GM12874 (cell line): Measurements from ENCODE around the gene CCDC87.

Experiments used
- TF ChIP-seq, protein P1 (sequence below): IDR thresholded peaks from 2 replicates; pipeline ENCODE4 v1.5.1; 2011; ENCODE audit warnings: low read depth, mild to moderate bottlenecking, control low read depth, low read length, moderate library complexity; ENCODE audit not compliant: insufficient read depth

CCDC87 gene

DNA sequence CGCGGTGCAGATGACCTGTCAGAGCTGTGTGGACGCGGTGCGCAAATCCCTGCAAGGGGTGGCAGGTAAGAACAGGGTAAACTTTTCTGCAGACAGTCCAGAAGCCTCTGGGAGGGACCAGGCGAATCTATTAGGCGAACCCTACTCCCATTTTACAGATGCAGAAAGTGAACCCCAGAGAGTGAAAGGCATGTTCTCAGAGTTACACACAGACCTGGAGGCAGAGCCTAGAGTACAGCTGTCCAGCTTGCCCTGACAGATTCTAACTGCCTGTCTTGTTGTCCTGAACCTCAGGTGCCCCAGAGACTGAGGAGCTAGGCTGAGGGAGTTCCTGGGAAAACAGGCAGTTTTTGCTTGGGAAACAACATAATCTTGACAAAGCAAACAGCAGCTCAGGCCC, 787 bp upstream of the CCDC87 start:
- TF ChIP-seq, protein P1, sequence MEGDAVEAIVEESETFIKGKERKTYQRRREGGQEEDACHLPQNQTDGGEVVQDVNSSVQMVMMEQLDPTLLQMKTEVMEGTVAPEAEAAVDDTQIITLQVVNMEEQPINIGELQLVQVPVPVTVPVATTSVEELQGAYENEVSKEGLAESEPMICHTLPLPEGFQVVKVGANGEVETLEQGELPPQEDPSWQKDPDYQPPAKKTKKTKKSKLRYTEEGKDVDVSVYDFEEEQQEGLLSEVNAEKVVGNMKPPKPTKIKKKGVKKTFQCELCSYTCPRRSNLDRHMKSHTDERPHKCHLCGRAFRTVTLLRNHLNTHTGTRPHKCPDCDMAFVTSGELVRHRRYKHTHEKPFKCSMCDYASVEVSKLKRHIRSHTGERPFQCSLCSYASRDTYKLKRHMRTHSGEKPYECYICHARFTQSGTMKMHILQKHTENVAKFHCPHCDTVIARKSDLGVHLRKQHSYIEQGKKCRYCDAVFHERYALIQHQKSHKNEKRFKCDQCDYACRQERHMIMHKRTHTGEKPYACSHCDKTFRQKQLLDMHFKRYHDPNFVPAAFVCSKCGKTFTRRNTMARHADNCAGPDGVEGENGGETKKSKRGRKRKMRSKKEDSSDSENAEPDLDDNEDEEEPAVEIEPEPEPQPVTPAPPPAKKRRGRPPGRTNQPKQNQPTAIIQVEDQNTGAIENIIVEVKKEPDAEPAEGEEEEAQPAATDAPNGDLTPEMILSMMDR: no peak

DNA sequence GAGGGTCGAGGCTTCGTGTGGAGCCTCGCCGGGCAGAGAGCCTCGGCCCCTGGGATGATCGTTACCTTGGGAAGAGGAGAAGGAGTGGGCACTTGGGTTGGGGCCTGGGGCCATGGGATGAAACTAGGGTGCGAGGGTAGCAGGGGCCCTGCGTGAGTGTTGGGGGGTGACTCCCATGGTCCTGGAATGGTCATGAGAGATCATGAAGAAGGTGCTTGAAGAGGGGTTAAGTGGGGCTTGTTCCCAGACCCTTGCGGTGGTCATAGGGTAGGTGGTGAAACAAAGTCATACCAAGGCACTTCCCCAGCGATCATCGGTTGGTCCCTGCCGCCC, 406 bp upstream of the CCDC87 start:
- TF ChIP-seq, protein P1: no peak

DNA sequence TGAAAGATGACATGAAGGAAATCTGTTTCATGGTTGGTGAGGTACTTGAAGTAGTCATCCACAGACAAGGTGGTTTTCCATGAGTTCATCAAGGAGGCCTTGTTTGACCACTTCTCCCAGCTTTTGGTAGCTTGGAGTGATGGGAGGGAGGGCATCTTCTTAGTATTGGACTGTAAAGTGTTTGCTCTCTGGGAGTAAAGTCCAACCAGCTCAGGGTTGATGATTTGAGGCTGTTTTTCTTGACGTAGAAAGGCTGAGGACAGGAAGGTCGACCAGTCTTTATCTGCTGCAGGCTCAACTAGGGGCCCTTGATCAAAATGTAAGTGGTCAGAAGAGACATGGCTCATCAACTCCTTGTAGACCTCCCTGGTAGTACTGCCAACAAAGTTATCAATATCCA, 1.7 kb downstream of the CCDC87 start:
- TF ChIP-seq, protein P1: no peak

DNA sequence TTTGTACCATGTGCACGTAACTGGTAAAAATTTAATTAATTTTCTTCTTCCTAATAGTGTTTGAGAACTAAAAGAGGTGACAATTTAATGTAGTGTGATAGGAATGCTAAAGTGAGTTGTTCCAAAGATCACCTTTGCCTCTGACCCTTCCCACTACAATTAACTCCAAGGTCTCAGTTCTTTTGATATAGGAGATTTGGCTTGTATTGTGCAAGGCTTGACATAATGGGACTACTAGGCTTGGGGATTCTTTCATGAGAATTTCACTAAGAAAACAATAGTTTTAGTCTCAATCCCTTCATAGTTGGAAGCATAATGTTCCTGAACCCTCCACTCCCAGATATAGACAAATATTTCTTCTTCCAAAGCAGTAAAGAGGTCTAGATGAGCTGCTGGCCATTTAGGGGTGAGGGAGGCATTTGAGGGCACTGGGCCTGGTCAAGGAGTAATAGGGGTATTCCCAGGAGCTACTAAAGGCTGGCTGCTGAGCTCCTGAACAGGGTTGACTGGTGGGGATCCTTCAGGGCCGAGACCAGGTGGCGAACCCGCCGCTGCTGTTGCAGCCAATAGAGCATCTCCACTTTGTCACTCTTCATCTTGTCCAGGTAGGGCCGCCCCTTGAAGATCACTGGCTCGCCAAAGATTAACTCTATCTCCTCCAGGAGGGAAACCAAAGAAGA, 2.7 kb downstream of the CCDC87 start:
- TF ChIP-seq, protein P1: no peak

DNA sequence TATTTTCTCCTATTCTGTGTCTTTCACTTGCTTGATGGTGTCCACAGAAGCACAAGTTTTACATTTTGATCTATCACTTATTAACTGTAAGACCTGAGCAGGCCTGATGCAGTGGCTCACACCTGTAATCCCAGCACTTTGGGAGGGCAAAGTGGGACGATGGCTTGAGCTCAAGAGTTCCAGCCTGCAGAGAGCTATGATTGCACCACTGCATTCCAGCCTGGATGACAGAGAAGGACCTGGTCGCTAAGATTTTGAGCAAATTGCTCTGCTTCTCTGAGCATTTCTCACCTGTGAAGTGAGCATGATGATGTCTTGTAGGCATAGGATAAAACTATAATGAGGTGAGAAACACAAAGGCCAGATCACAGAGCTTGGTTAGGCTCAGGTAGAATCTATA, 6.7 kb downstream of the CCDC87 start:
- TF ChIP-seq, protein P1: no peak

DNA sequence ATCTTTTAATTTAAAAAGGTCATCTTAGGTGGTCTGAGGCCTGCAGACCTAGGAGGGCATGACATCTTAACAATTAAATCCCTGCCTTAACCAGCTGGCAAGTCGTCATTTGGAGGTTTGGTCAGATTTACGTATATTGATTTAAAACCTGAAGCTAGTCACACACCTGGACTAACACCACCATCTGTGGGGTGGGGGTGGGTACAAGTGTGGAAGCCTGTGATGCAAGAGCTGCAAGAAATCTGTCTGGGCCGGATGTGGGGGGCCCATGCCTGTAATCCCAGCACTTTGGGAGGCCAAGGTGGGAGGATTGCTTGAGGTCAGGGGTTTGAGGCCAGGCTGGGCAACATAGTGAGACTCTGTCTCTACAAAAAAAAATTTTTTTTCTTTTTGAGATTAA, 11.6 kb downstream of the CCDC87 start:
- TF ChIP-seq, protein P1: no peak

DNA sequence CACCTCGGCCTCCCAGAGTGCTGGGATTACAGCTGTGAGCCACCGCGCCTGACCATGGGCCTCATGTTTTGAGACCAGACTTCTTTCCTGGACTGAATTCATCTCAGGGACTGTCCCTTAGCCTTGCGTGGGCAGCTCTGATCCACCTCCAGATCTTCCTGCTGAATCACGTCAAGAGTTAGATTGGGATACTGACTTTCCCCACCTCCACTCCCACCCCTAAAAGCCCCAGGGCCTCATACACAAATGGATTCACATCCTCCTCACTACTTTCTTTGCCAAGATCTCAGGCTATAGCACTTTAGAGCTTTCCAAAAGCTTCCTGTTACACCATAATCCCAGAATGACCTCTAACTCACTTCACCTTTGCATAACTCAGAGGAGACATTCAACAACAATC, 12.1 kb downstream of the CCDC87 start:
- TF ChIP-seq, protein P1: no peak
